Endothelial cell of umbilical vein (primary cell): ENCODE results near the gene PRKD1. TPM values are rescaled to one million over a fixed set of nuclear protein-coding genes. Genes with fewer than 3 reads are reported as not detected.
"Not testable (repeated sequence)": the region's sequence is repeated elsewhere in the genome, so short reads cannot be mapped to it uniquely, and the experiment has no call there.

Experiments
- BruUV-seq: library from RNA; stranded (reverse); fragments of 400-500 nt; replicated peaks from 2 replicates; lab custom pipeline; 2021; lab: Mats Ljungman, UMichigan
- CTCF ChIA-PET: fragments of 300-600, 350-600 bp; sonication (Branson Sonifier 250); formaldehyde crosslinking; loops from one replicate; lab custom pipeline; 2021; ENCODE audit warnings: antibody characterized with exemption, inconsistent platforms; lab: Charles Lee
- POLR2A ChIA-PET: fragments of 300-600, 350-600 bp; sonication (Branson Sonifier 250); formaldehyde crosslinking; loops from one replicate; lab custom pipeline; 2021; ENCODE audit warnings: antibody characterized with exemption, inconsistent platforms; lab: Charles Lee
- DNase-seq: peaks from one replicate; pipeline ENCODE4 v3.0.0-alpha.2; 2011; ENCODE audit warnings: low read depth, low spot score
- FAIRE-seq: peaks from 2 replicates; lab custom pipeline; 2011; peaks lifted over from hg19 to GRCh38; lab: Jason Lieb, UNC
- H2AFZ ChIP-seq: 2 replicates; pipeline ENCODE4 v1.6.0; 2012; ENCODE audit warnings: low read depth, low read length, control low read depth, inconsistent platforms
- H3K27ac ChIP-seq: 2 replicates; pipeline ENCODE4 v1.5.1; 2011; ENCODE audit warnings: low read depth, mild to moderate bottlenecking, control low read depth, low read length, moderate library complexity; ENCODE audit not compliant: insufficient read depth
- H3K27me3 ChIP-seq, 2 experiments: 2 replicates each; pipeline versions ENCODE4 v1.6.0 to v1.6.1; 2011; ENCODE audit warnings: low read length in 2 of 2, mixed read lengths in 1 of 2; ENCODE audit not compliant: control insufficient read depth in 2 of 2, insufficient read depth in 2 of 2
- H3K36me3 ChIP-seq, 2 experiments: 2 replicates in 1 of 2; 3 replicates in 1 of 2; pipeline ENCODE4 v1.5.1; 2011; ENCODE audit warnings: low read length in 2 of 2, mild to moderate bottlenecking in 1 of 2, moderate library complexity in 1 of 2; ENCODE audit not compliant: control insufficient read depth in 2 of 2, insufficient read depth in 2 of 2; ENCODE audit errors: extremely low read depth in 1 of 2
- H3K4me1 ChIP-seq: 3 replicates; pipeline ENCODE4 v1.5.1; 2011; ENCODE audit warnings: mild to moderate bottlenecking, low read length; ENCODE audit not compliant: control insufficient read depth, insufficient read depth; ENCODE audit errors: extremely low read depth
- H3K4me2 ChIP-seq: 2 replicates; pipeline ENCODE4 v1.6.1; 2011; ENCODE audit warnings: low read length, control low read depth, mixed read lengths; ENCODE audit not compliant: insufficient read depth
- H3K4me3 ChIP-seq, 3 experiments: fragments of 200-600 bp in 1 of 3; sonication (generic), shearing (Covaris generic) in 1 of 3; replicated peaks in 1 of 3; 2 replicates each; pipeline ENCODE4 v1.5.1; 2011 to 2016; ENCODE audit warnings: control low read depth in 3 of 3, low read length in 3 of 3, mild to moderate bottlenecking in 2 of 3, inconsistent platforms in 1 of 3, low read depth in 1 of 3, moderate library complexity in 1 of 3; ENCODE audit not compliant: insufficient read depth in 1 of 3
- H3K79me2 ChIP-seq: 2 replicates; pipeline ENCODE4 v1.6.0; 2012; ENCODE audit warnings: low read length, inconsistent platforms; ENCODE audit not compliant: control insufficient read depth, insufficient read depth
- H3K9ac ChIP-seq: replicated peaks from 2 replicates; pipeline ENCODE3; 2011; ENCODE audit warnings: low read length, control low read depth; ENCODE audit not compliant: insufficient read depth; ENCODE audit errors: extremely low read depth
- H3K9me1 ChIP-seq: replicated peaks from 3 replicates; pipeline ENCODE4 v1.6.0; 2011; ENCODE audit warnings: mild to moderate bottlenecking, low read length; ENCODE audit not compliant: control insufficient read depth, insufficient read depth; ENCODE audit errors: extremely low read depth
- H3K9me3 ChIP-seq: replicated peaks from 2 replicates; pipeline ENCODE4 v1.5.1; 2012; ENCODE audit warnings: low read length, inconsistent platforms; ENCODE audit not compliant: control insufficient read depth, insufficient read depth
- H4K20me1 ChIP-seq: replicated peaks from 2 replicates; pipeline ENCODE3; 2011; ENCODE audit warnings: mild to moderate bottlenecking, low read length; ENCODE audit not compliant: control insufficient read depth, insufficient read depth; ENCODE audit errors: extremely low read depth
- EZH2 ChIP-seq: IDR thresholded peaks from 2 replicates; pipeline ENCODE4 v1.6.1; 2012; ENCODE audit warnings: borderline replicate concordance, low read depth, mild to moderate bottlenecking, moderate library complexity, low read length, inconsistent platforms; ENCODE audit not compliant: severe bottlenecking
- FOS ChIP-seq: IDR thresholded peaks from 2 replicates; pipeline ENCODE4 v1.6.1; 2011; ENCODE audit warnings: mild to moderate bottlenecking, low read length, moderate library complexity, borderline replicate concordance; ENCODE audit not compliant: insufficient read depth
- GATA2 ChIP-seq: IDR thresholded peaks from 2 replicates; pipeline ENCODE4 v1.7.0; 2011; ENCODE audit warnings: low read depth, mild to moderate bottlenecking, moderate library complexity, mixed read lengths, low read length; ENCODE audit not compliant: insufficient read length, insufficient read depth
- JUN ChIP-seq: IDR thresholded peaks from 2 replicates; pipeline ENCODE4 v1.6.1; 2011; ENCODE audit warnings: borderline replicate concordance, low read depth; ENCODE audit not compliant: insufficient read length, insufficient read depth
- MYC ChIP-seq: IDR thresholded peaks from one replicate; pipeline ENCODE4 v1.6.1; 2011; ENCODE audit warnings: mild to moderate bottlenecking, low read depth, low read length
- POLR2A ChIP-seq: IDR thresholded peaks from 2 replicates; pipeline ENCODE4 v1.6.1; 2012; ENCODE audit warnings: low read depth, mild to moderate bottlenecking, control low read depth, low read length
- POLR2AphosphoS5 ChIP-seq: IDR thresholded peaks from 2 replicates; pipeline ENCODE4 v1.6.1; 2012; ENCODE audit warnings: low read depth, mild to moderate bottlenecking, control low read depth, low read length, moderate library complexity; ENCODE audit not compliant: insufficient read depth
- dilution Hi-C: fragments of 300-500 bp; cut with MboI; formaldehyde crosslinking; loops from one replicate; pipeline ENCODE4 v1.15.0; 2019; ENCODE audit warnings: low sequenced_read_pairs; ENCODE audit not compliant: extremely low pct_ligation_motif_present
- intact Hi-C: fragments of 100-400 bp; cut with micrococcal nuclease; formaldehyde crosslinking; loops from one replicate; pipeline ENCODE4 v1.10.0; 2022
- polyA plus RNA-seq, 4 experiments: library from polyadenylated mRNA; depleted of rRNA in 3 of 4; stranded (reverse) in 3 of 4; unstranded in 1 of 4; fragments of >200 nt; gene quantifications; 2 replicates each; pipeline versions ENCODE4 v1.2.1 to v1.2.3, GENCODE V29; 2011 to 2012; ENCODE audit warnings: missing spikeins in 1 of 4
- total RNA-seq: library from RNA; stranded (reverse); gene quantifications from 2 replicates; pipeline ENCODE4 v1.2.3, GENCODE V29; 2021
- TF ChIP-seq, protein P1 (sequence below): IDR thresholded peaks from 2 replicates; pipeline ENCODE4 v1.6.1; 2011; ENCODE audit not compliant: insufficient read depth, insufficient read length
- TF ChIP-seq, protein P2 (sequence below), 2 donors: IDR thresholded peaks; 1 replicate in 1 of 2; 2 replicates in 1 of 2; pipeline ENCODE4 v1.5.1; 2011; ENCODE audit warnings: low read length in 2 of 2, mild to moderate bottlenecking in 2 of 2, moderate library complexity in 2 of 2, control low read depth in 1 of 2, inconsistent platforms in 1 of 2, low read depth in 1 of 2; ENCODE audit not compliant: insufficient read depth in 1 of 2; ENCODE audit errors: extremely low read depth in 1 of 2

The PRKD1 gene
- total and polyA plus RNA-seq, 2 donors (not counting 3 experiments of a cell fraction or from before 2014, with no cell fraction given): 3.9 to 10.9 TPM

DNA sequence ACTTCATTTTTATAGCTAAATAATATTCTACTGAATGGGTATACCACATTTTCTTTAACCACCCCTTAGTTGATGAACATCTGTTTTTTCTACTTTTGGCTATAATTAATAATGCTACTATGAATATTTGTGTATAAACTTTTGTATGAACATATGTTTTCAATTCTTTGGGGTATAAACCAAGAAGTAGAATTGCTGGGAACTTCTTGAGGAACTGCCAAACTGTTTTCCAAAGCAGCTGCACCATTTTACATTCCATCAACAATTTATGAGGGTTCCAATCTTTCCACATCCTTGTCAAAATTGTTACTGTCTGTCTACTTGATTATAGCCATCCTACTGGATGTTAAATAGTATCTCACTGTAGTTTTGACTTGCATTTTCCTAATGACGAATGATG lies 221.8 kb downstream of the PRKD1 start:
- Histone ChIP-seq H3K79me2 (no peaks in the 10 kb centered on the region), H3K4me1 (no peaks in the 10 kb centered on the region), H3K36me3 (no peaks in the 10 kb centered on the region), H3K27ac (no peak overlapping the region), H3K9me3 (no peaks in the 10 kb centered on the region), H3K4me2 (no peak overlapping the region), H4K20me1 (no peaks in the 10 kb centered on the region), H3K27me3 (no peaks in the 10 kb centered on the region), H3K9ac (no peak overlapping the region), H3K9me1 (no peaks in the 10 kb centered on the region), H2AFZ (no peak overlapping the region), H3K4me3 (no peak overlapping the region)
- dilution Hi-C loops: no loop called here
- ChIA-PET CTCF (no interaction called here), POLR2A (no interaction called here)
- intact Hi-C loops: no loop called here
- no TSS peak for BruUV-seq
- TF ChIP-seq POLR2A (no peak), FOS (no peak), POLR2AphosphoS5 (no peak), EZH2 (no peak), JUN (no peak), MYC (no peak), GATA2 (no peak)
- TF ChIP-seq, protein P1, sequence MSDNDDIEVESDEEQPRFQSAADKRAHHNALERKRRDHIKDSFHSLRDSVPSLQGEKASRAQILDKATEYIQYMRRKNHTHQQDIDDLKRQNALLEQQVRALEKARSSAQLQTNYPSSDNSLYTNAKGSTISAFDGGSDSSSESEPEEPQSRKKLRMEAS: no peak
- TF ChIP-seq, protein P2, sequence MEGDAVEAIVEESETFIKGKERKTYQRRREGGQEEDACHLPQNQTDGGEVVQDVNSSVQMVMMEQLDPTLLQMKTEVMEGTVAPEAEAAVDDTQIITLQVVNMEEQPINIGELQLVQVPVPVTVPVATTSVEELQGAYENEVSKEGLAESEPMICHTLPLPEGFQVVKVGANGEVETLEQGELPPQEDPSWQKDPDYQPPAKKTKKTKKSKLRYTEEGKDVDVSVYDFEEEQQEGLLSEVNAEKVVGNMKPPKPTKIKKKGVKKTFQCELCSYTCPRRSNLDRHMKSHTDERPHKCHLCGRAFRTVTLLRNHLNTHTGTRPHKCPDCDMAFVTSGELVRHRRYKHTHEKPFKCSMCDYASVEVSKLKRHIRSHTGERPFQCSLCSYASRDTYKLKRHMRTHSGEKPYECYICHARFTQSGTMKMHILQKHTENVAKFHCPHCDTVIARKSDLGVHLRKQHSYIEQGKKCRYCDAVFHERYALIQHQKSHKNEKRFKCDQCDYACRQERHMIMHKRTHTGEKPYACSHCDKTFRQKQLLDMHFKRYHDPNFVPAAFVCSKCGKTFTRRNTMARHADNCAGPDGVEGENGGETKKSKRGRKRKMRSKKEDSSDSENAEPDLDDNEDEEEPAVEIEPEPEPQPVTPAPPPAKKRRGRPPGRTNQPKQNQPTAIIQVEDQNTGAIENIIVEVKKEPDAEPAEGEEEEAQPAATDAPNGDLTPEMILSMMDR (IDR thresholded peaks at IDR 0.05; ENCODE audit: extremely low read depth in 1 of 2, insufficient read depth in 1 of 2, low read depth in 1 of 2, low read length in 2 of 2): no peak
- DNase-seq: no peak
- no peak for FAIRE-seq

GRCh38 chr14:29689597-29689996 lies 238.1 kb downstream of the PRKD1 start:
- DNase-seq, POLR2A ChIA-PET, H3K79me2 ChIP-seq, H3K27ac ChIP-seq, H3K27me3 ChIP-seq, H3K4me3 ChIP-seq, H3K9ac ChIP-seq, H4K20me1 ChIP-seq, H3K36me3 ChIP-seq, BruUV-seq, H3K9me3 ChIP-seq, H3K4me2 ChIP-seq, CTCF ChIA-PET, intact Hi-C loops, H2AFZ ChIP-seq, H3K4me1 ChIP-seq, FAIRE-seq, H3K9me1 ChIP-seq, dilution Hi-C loops: not testable (repeated sequence)
